Stimulated activated CD8-positive, alpha-beta memory T cell treated with anti-CD3 and anti-CD28 coated beads, Interleukin-4, amount 100 ng/mL, for 48 hours (primary cell): ENCODE data around the gene TMEM212.

Experiments
- DNase-seq: peaks from one replicate; pipeline ENCODE4 v3.0.0-alpha.2; 2020

TMEM212 gene

GRCh38 chr3:171860830-171861535 lies 17.8 kb downstream of the TMEM212 start:
- no peak for DNase-seq

- no peak for DNase-seq
Measured at GRCh38 chr3:171862392-171862791, 19.2 kb downstream of the TMEM212 start.

GRCh38 chr3:171862993-171863521 lies 19.9 kb downstream of the TMEM212 start:
- no peak for DNase-seq

GRCh38 chr3:171863920-171864319 lies 20.8 kb downstream of the TMEM212 start:
- DNase-seq, result no peak

GRCh38 chr3:171865191-171865865 lies 22.2 kb downstream of the TMEM212 start:
- DNase-seq, result no peak

DNA sequence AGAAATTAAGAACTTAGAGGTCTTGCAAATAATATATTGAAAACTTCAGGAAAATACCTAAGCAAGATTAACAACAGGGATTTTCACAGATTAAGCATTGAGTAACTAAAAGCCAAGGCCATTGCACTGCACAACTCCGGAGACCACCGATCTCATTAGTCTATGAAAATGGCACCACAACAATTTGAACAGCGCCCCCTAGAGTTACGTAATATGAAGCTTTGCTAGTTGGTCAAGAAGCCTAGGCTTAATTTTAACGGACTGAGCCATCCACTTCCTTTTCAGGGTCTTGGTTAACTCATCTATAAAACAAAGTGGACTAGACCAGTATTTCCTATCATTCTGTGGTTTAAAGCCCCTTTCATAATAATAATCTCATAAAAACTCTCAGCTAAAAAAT lies 24.8 kb downstream of the TMEM212 start:
- no peak for DNase-seq

- DNase-seq, result no peak
Measured at GRCh38 chr3:171871392-171872274, 28.5 kb downstream of the TMEM212 start.

GRCh38 chr3:171873580-171873979 lies 30.4 kb downstream of the TMEM212 start:
- DNase-seq, result no peak

DNA sequence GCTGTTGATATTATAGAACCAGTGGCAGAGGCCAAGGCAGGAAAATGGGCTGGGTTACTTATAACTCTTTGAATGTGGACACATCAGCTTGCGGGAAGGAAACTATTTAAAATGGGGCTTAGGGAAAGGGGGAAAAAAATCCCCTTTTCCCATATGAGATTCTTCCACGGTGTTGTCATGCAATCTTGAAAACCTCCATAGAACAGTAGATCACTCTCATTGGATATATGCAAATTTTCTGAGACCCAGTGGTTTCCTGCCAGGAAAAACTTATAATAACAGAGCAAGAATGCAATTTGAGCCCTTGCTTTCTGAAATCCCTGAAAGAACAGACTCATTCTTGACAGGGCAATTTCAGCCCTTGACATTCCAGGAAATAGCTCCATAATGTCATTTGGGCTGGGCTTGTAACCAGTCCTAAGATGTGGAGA lies 31.1 kb downstream of the TMEM212 start:
- DNase-seq, result no peak

- no peak for DNase-seq
Measured at GRCh38 chr3:171874879-171875278, 31.7 kb downstream of the TMEM212 start.

DNA sequence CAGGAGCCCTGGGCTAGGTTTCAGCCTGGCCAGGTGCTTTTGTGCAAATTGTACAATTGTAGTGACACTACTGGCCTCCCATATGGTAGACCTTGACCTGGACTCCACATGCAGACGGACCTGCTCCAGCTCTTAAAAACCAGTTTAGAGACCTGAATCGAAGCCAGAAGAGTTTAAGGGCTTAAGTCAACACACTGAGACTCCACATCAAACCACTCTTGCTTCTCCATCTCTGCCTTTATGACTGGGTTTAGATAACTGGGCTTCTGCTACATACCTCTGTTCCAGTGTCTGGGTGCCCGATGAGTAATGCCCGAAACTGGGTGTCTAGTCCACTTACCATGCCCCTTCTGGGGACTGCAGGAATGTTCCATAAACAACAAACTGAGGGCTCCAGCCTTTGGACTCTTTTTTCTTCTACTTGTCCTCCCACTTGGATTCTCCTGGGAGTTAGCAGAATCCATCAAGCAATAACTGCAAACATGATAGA lies 32.8 kb downstream of the TMEM212 start:
- DNase-seq, result no peak

- no peak for DNase-seq
Measured at GRCh38 chr3:171876680-171877147, 33.6 kb downstream of the TMEM212 start.

DNA sequence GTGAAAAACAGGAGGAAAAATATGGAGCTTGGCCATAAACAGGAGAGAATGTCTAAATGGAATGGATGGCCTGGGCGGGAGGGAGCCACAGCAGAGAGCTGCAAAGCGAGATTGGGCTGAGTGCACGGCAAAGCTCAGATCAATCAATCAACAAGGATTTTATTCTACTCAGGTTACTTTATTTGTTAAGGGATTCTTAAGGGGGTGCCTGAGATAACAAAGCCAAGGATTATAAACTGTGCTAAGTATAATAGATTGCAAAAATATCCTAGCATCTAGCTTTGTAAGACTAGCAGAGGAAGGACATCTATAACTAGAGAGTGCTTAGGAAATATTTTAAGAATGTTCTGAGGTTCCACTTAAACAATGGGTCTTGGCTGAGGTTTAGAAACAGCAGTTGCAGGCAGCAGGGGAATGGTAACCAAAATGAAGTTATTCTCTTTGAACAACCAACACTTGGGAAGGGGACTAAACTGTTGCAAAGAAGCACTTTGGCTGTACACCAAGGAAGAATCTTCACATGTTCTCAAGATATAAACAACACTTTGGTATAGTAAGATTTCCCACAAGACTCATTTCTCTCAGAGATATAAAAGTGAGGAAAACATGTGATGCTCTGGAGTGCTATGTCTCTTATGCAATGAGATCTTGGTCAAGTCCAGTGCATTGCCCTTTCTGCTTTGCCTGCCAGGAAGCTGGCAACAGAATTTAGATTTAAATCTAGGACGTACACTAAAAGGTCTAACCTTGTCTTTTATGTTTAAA lies 35.5 kb downstream of the TMEM212 start:
- DNase-seq, result no peak

DNA sequence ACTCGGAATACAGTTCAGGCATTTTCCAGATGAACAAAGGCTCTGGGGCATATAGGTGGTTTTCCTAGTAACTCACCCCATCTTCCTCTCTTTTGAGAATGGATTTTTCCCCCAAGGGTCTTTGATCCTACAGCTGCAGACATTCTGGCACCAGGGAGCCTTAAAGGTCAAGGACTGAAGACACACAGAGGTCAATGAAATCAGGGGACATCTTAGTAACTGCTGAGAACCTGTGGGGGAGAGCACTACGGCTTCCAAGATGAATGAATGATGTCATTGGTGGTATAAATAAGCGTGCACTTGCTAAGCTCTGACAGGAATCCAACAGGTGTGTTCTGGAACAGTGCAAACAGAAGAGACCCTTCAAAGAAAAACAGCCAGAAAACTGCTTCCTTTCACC lies 36.3 kb downstream of the TMEM212 start:
- DNase-seq, result no peak

GRCh38 chr3:171880101-171880870 lies 37.1 kb downstream of the TMEM212 start:
- no peak for DNase-seq

- DNase-seq, result no peak
Measured at GRCh38 chr3:171881251-171881650, 38.1 kb downstream of the TMEM212 start.

- DNase-seq, result no peak
Measured at GRCh38 chr3:171883257-171883892, 40.2 kb downstream of the TMEM212 start.

DNA sequence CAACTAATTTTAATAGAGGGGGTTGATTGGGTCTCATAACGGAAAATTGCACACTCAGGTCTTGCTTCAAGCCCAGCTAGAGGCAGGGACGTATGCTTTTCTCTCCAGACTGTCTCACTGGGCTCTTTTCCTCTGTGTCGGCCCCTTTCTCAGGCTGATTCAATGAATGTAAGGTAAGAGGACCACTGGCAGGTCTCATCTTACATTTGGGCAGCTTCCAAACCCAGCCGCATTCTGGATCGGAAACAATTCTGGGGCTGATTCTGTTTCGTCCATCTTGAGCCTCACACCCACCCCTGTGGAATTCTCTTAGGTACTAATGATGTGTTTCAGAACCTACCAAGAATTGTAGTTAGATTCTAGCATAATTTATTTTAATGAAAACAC lies 40.7 kb downstream of the TMEM212 start:
- DNase-seq, result no peak

DNA sequence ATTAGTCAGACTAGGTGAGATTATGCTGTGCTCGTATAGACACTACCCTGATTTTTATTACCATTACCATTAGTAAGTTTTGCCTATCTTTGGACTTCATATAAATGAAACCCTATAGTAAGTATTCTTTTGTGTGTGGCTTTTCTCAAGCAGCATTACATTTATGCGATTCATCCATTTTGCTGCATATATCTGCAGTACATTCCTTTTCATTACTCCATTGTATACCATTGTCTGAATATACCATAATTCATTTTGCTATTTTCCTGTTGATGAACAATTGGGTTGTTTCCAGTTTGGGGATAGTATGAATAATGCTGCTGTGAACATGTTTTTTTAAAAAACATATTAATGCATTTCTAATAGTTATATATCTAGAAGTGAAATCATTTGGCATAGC lies 45.3 kb downstream of the TMEM212 start:
- no peak for DNase-seq

DNA sequence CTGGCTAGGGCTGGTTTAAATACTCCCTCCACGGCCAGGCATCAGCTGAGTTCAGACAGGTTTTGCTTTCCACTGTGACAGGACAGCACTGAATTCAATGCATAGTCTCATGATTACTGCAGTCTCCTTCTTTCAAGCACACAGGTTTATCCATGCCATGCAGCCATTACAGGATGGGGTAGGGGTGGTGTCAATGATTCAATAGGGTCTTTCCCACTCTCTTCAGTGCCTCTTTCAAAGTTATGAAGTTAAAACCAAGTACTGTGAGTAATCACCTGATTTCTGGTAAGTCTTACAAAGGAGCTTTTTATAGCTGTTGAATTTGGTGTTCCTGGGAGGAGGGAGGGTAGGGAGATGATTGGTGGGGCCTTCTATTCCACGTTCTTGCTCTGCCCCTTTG lies 47.2 kb downstream of the TMEM212 start:
- no peak for DNase-seq

DNA sequence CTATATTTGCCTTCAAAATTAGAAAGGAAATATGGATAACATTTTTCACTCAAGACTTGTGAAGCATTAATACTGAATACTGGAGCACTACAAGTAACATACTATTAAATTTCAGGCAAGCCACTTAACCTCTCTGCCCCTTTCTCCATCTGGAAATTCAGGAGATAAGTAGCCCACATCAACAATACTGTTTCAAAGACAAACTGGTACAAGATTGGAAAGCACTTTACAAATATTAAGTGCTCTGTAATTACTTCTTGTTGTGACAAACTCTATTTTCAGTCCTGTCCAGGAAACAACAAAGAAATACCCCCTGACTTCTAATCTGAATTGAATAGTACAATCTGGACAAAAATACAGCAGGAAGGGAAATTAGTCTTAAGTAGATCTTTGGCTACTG lies 49.3 kb downstream of the TMEM212 start:
- no peak for DNase-seq
